Parathyroid adenoma (tissue), 2 donors: ENCODE results near the gene FRMD8.

Experiments used
- H2AFZ ChIP-seq: fragments of 300-600 bp; sonication (generic); one replicate; pipeline ENCODE4 v1.7.0; 2017; ENCODE audit warnings: antibody characterized with exemption, mild to moderate bottlenecking
- H3K27ac ChIP-seq: fragments of 300-600 bp; sonication (generic); one replicate; pipeline ENCODE4 v1.7.0; 2017
- H3K27me3 ChIP-seq: fragments of 300-600 bp; sonication (generic); one replicate; pipeline ENCODE4 v1.7.0; 2017; ENCODE audit warnings: low read length; ENCODE audit not compliant: control insufficient read depth, insufficient read depth
- H3K36me3 ChIP-seq: fragments of 300-600 bp; sonication (generic); one replicate; pipeline ENCODE4 v1.7.0; 2017; ENCODE audit warnings: low read length; ENCODE audit not compliant: control insufficient read depth, insufficient read depth
- H3K4me1 ChIP-seq: fragments of 300-600 bp; sonication (generic); one replicate; pipeline ENCODE4 v1.7.0; 2017; ENCODE audit warnings: control low read depth
- H3K4me2 ChIP-seq: fragments of 300-600 bp; sonication (generic); one replicate; pipeline ENCODE4 v1.7.0; 2017; ENCODE audit warnings: low read length
- H3K4me3 ChIP-seq: fragments of 300-600 bp; sonication (generic); one replicate; pipeline ENCODE4 v1.7.0; 2017; ENCODE audit warnings: low read depth, low read length
- H3K79me2 ChIP-seq: fragments of 300-600 bp; sonication (generic); one replicate; pipeline ENCODE4 v1.7.0; 2017; ENCODE audit warnings: control low read depth
- H3K9ac ChIP-seq: fragments of 300-600 bp; sonication (generic); one replicate; pipeline ENCODE4 v1.7.0; 2017; ENCODE audit warnings: mild to moderate bottlenecking
- H3K9me3 ChIP-seq: fragments of 300-600 bp; sonication (generic); one replicate; pipeline ENCODE4 v1.7.0; 2017; ENCODE audit warnings: low read length; ENCODE audit not compliant: control insufficient read depth
- CTCF ChIP-seq: fragments of 300-600 bp; sonication (generic); IDR thresholded peaks from one replicate; pipeline ENCODE4 v1.7.0; 2017; ENCODE audit warnings: antibody characterized with exemption, mild to moderate bottlenecking
- donor health status: primary hyperparathyroidism.

FRMD8 gene

GRCh38 chr11:65373839-65374580, 12.4 kb upstream of the FRMD8 start:
- Histone ChIP-seq H3K4me1 (no peaks in the 10 kb centered on the region), H3K36me3 (no peaks in the 10 kb centered on the region), H3K27ac (no peak overlapping the region), H3K9me3 (no peaks in the 10 kb centered on the region), H3K79me2 (peaks cover 2% of the 10 kb centered on the region), H3K4me2 (no peak overlapping the region), H3K9ac (no peak overlapping the region), H2AFZ (no peak overlapping the region), H3K27me3 (no peaks in the 10 kb centered on the region), H3K4me3 (no peak overlapping the region)
- no peak for TF ChIP-seq CTCF

- Histone ChIP-seq H3K4me2 (no peak overlapping the region), H3K9ac (no peak overlapping the region), H3K4me1 (no peaks in the 10 kb centered on the region), H3K27me3 (no peaks in the 10 kb centered on the region), H3K4me3 (no peak overlapping the region), H2AFZ (no peak overlapping the region), H3K79me2 (peaks cover 2% of the 10 kb centered on the region), H3K27ac (no peak overlapping the region), H3K36me3 (no peaks in the 10 kb centered on the region), H3K9me3 (no peaks in the 10 kb centered on the region)
- no peak for TF ChIP-seq CTCF
Measured at GRCh38 chr11:65375012-65375411, 11.4 kb upstream of the FRMD8 start.

GRCh38 chr11:65376138-65376713, 10.2 kb upstream of the FRMD8 start:
- Histone ChIP-seq H3K79me2 (peaks cover 2% of the 10 kb centered on the region), H3K9ac (no peak overlapping the region), H3K9me3 (no peaks in the 10 kb centered on the region), H3K4me3 (no peak overlapping the region), H3K36me3 (no peaks in the 10 kb centered on the region), H2AFZ (no peak overlapping the region), H3K27me3 (no peaks in the 10 kb centered on the region), H3K4me2 (no peak overlapping the region), H3K4me1 (peaks cover 3% of the 10 kb centered on the region), H3K27ac (no peak overlapping the region)
- no peak for TF ChIP-seq CTCF

- Histone ChIP-seq H3K4me3 (no peak overlapping the region), H3K9me3 (no peaks in the 10 kb centered on the region), H3K36me3 (no peaks in the 10 kb centered on the region), H3K4me1 (peaks cover 3% of the 10 kb centered on the region), H3K4me2 (no peak overlapping the region), H3K27ac (no peak overlapping the region), H3K79me2 (peaks cover 2% of the 10 kb centered on the region), H3K9ac (no peak overlapping the region), H3K27me3 (no peaks in the 10 kb centered on the region), H2AFZ (no peak overlapping the region)
- TF ChIP-seq CTCF, result no peak
Measured at GRCh38 chr11:65377036-65377435, 9.4 kb upstream of the FRMD8 start.

- Histone ChIP-seq H3K4me2 (no peak overlapping the region), H3K79me2 (peaks cover 2% of the 10 kb centered on the region), H3K27me3 (no peaks in the 10 kb centered on the region), H3K27ac (no peak overlapping the region), H3K9me3 (no peaks in the 10 kb centered on the region), H2AFZ (no peak overlapping the region), H3K4me3 (no peak overlapping the region), H3K4me1 (peaks cover 3% of the 10 kb centered on the region), H3K36me3 (no peaks in the 10 kb centered on the region), H3K9ac (no peak overlapping the region)
- TF ChIP-seq CTCF, result no peak
Measured at GRCh38 chr11:65377777-65378176, 8.7 kb upstream of the FRMD8 start.
